ENCODE data around the gene DAB2. TPM values are rescaled to one million over a fixed set of nuclear protein-coding genes. Genes with fewer than 3 reads are reported as not detected.

DAB2 gene
- total RNA-seq, 1 experiment from 2014 or later, result 5.5 TPM

DNA sequence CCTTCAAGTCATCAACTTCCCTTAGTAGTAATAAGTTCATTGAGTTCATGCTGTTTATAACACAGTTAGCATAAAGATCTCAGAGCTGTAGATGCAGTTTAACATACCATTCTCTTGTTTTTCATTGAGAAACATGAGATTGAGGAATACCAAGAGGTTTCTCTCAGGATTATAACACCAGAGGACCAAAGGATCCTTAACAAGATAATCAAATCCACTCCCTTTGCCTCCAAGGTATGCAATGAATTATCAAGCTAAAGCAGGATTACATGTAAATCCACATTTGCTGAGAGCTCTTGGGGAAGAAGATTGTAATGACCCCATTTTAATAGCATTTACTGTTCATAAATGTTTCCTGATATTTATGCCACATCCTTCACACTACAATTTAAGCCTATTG, 35.1 kb upstream of the DAB2 start:
- no peaks in the 10 kb centered on the region for H3K9me3 ChIP-seq (ENCODE audit: control insufficient read depth in 1 of 2, insufficient read depth in 1 of 2, low read depth in 1 of 2, low read length in 2 of 2)
- no peak overlapping the region for H3K4me3 ChIP-seq (replicated peaks in 1 of 2; ENCODE audit: low read depth in 1 of 2, low read length in 2 of 2)
- TF ChIP-seq CBX3 (IDR thresholded peaks at IDR 0.05; ENCODE audit: low read depth) (no peak), JUND (IDR thresholded peaks at IDR 0.05) (no peak), POLR2A (IDR thresholded peaks at IDR 0.05; ENCODE audit: borderline replicate concordance, extremely low read depth, insufficient read depth, insufficient read length) (no peak), POLR2AphosphoS5 (IDR thresholded peaks at IDR 0.05; ENCODE audit: low read depth, low read length) (no peak), ZFX (IDR thresholded peaks at IDR 0.05) (no peak), SIN3A (IDR thresholded peaks at IDR 0.05; ENCODE audit: low read depth) (no peak), ZNF274 (IDR thresholded peaks at IDR 0.05; ENCODE audit: low read depth, low read length) (no peak), SP1 (IDR thresholded peaks at IDR 0.05; ENCODE audit: low read depth) (no peak), TCF7L2 (IDR thresholded peaks at IDR 0.05; ENCODE audit: borderline replicate concordance, extremely low read depth, insufficient read depth, insufficient read length) (no peak), RAD21 (IDR thresholded peaks at IDR 0.05; ENCODE audit: low read depth) (no peak), EZH2phosphoT487 (IDR thresholded peaks at IDR 0.05; ENCODE audit: borderline replicate concordance) (no peak)
- TF ChIP-seq, protein P1, sequence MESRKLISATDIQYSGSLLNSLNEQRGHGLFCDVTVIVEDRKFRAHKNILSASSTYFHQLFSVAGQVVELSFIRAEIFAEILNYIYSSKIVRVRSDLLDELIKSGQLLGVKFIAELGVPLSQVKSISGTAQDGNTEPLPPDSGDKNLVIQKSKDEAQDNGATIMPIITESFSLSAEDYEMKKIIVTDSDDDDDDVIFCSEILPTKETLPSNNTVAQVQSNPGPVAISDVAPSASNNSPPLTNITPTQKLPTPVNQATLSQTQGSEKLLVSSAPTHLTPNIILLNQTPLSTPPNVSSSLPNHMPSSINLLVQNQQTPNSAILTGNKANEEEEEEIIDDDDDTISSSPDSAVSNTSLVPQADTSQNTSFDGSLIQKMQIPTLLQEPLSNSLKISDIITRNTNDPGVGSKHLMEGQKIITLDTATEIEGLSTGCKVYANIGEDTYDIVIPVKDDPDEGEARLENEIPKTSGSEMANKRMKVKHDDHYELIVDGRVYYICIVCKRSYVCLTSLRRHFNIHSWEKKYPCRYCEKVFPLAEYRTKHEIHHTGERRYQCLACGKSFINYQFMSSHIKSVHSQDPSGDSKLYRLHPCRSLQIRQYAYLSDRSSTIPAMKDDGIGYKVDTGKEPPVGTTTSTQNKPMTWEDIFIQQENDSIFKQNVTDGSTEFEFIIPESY (IDR thresholded peaks at IDR 0.05; ENCODE audit: extremely low read depth, insufficient replicate concordance, low read length), result no peak
- TF ChIP-seq, protein P2, sequence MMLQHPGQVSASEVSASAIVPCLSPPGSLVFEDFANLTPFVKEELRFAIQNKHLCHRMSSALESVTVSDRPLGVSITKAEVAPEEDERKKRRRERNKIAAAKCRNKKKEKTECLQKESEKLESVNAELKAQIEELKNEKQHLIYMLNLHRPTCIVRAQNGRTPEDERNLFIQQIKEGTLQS (IDR thresholded peaks at IDR 0.05), result no peak
- TF ChIP-seq, protein P3, sequence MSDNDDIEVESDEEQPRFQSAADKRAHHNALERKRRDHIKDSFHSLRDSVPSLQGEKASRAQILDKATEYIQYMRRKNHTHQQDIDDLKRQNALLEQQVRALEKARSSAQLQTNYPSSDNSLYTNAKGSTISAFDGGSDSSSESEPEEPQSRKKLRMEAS (IDR thresholded peaks at IDR 0.05), result no peak
- TF ChIP-seq, protein P4, sequence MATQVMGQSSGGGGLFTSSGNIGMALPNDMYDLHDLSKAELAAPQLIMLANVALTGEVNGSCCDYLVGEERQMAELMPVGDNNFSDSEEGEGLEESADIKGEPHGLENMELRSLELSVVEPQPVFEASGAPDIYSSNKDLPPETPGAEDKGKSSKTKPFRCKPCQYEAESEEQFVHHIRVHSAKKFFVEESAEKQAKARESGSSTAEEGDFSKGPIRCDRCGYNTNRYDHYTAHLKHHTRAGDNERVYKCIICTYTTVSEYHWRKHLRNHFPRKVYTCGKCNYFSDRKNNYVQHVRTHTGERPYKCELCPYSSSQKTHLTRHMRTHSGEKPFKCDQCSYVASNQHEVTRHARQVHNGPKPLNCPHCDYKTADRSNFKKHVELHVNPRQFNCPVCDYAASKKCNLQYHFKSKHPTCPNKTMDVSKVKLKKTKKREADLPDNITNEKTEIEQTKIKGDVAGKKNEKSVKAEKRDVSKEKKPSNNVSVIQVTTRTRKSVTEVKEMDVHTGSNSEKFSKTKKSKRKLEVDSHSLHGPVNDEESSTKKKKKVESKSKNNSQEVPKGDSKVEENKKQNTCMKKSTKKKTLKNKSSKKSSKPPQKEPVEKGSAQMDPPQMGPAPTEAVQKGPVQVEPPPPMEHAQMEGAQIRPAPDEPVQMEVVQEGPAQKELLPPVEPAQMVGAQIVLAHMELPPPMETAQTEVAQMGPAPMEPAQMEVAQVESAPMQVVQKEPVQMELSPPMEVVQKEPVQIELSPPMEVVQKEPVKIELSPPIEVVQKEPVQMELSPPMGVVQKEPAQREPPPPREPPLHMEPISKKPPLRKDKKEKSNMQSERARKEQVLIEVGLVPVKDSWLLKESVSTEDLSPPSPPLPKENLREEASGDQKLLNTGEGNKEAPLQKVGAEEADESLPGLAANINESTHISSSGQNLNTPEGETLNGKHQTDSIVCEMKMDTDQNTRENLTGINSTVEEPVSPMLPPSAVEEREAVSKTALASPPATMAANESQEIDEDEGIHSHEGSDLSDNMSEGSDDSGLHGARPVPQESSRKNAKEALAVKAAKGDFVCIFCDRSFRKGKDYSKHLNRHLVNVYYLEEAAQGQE (IDR thresholded peaks at IDR 0.05; ENCODE audit: low read depth), result no peak
- TF ChIP-seq, protein P5, sequence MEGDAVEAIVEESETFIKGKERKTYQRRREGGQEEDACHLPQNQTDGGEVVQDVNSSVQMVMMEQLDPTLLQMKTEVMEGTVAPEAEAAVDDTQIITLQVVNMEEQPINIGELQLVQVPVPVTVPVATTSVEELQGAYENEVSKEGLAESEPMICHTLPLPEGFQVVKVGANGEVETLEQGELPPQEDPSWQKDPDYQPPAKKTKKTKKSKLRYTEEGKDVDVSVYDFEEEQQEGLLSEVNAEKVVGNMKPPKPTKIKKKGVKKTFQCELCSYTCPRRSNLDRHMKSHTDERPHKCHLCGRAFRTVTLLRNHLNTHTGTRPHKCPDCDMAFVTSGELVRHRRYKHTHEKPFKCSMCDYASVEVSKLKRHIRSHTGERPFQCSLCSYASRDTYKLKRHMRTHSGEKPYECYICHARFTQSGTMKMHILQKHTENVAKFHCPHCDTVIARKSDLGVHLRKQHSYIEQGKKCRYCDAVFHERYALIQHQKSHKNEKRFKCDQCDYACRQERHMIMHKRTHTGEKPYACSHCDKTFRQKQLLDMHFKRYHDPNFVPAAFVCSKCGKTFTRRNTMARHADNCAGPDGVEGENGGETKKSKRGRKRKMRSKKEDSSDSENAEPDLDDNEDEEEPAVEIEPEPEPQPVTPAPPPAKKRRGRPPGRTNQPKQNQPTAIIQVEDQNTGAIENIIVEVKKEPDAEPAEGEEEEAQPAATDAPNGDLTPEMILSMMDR (IDR thresholded peaks at IDR 0.05 in 2 of 3, conservative IDR thresholded peaks at IDR 0.05 in 1 of 3; ENCODE audit: borderline replicate concordance in 1 of 3, insufficient read depth in 1 of 3, low read depth in 2 of 3, low read length in 2 of 3), result no peak
- H3K9me2 ChIP-seq (ENCODE audit: insufficient read depth), result no peaks in the 10 kb centered on the region
- H3K27me3 ChIP-seq (ENCODE audit: insufficient read depth, low read length), result no peaks in the 10 kb centered on the region
- POLR2A ChIA-PET, result no interaction called here
- no peaks in the 10 kb centered on the region for H4K20me1 ChIP-seq (ENCODE audit: insufficient read depth)
- intact Hi-C loops (cut with micrococcal nuclease), result no loop called here
- no TSS peak for BruUV-seq (replicated peaks)
- no peak overlapping the region for H3K4me2 ChIP-seq (ENCODE audit: low read length)
- CTCF ChIA-PET, result no interaction called here
- no peak overlapping the region for H2AFZ ChIP-seq (ENCODE audit: low read depth, low read length, poor library complexity, severe bottlenecking)
- H3K79me2 ChIP-seq (ENCODE audit: insufficient read depth, low read length), result no peaks in the 10 kb centered on the region
- no peak for ATAC-seq
- H3K9ac ChIP-seq (ENCODE audit: low read length), result no peak overlapping the region
- no peaks in the 10 kb centered on the region for H3K36me3 ChIP-seq (ENCODE audit: control insufficient read depth in 1 of 2, insufficient read depth in 2 of 2, low read length in 2 of 2)
- no peaks in the 10 kb centered on the region for H3K4me1 ChIP-seq (ENCODE audit: control insufficient read depth in 1 of 2, insufficient read depth in 2 of 2, low read length in 2 of 2)
- no peak overlapping the region for H3K27ac ChIP-seq (ENCODE audit: low read depth, low read length)
- RAD21 ChIA-PET (ENCODE audit: low non-redundant PET in 1 of 2, low total read pairs in 2 of 2, uncharacterized antibody in 2 of 2, unreplicated experiment in 2 of 2), result no interaction called here
- no peak for DNase-seq (ENCODE audit: low read depth, low spot score)

Measured in HCT116 (cell line).